HepG2 (cell line): ENCODE data around the gene ZG16. TPM values are rescaled to one million over a fixed set of nuclear protein-coding genes. Genes with fewer than 3 reads are reported as not detected.

Experiments
- CC2D1A ChIP-seq: sonication (generic); formaldehyde crosslinking; IDR thresholded peaks from 2 replicates; pipeline ENCODE4 v1.8.1; 2023; ENCODE audit warnings: mild to moderate bottlenecking, missing genetic modification reagents
- EEA1 ChIP-seq: sonication (generic); formaldehyde crosslinking; IDR thresholded peaks from 2 replicates; pipeline ENCODE4 v1.5.1; 2020; ENCODE audit warnings: mild to moderate bottlenecking, missing genetic modification reagents, borderline replicate concordance
- FOXC1 ChIP-seq: sonication (generic); formaldehyde crosslinking; IDR thresholded peaks from 2 replicates; pipeline ENCODE4 v1.8.0; 2022; ENCODE audit warnings: mild to moderate bottlenecking, missing genetic modification reagents, borderline replicate concordance
- HDAC2 ChIP-seq: sonication (generic); formaldehyde crosslinking; IDR thresholded peaks from 2 replicates; pipeline ENCODE4 v1.4.0; 2020; ENCODE audit warnings: missing genetic modification reagents
- KLF12 ChIP-seq: sonication (generic); formaldehyde crosslinking; IDR thresholded peaks from 2 replicates; pipeline ENCODE4 v1.4.0; 2020; ENCODE audit warnings: missing genetic modification reagents, borderline replicate concordance
- KLF16 ChIP-seq, 2 experiments: sonication (generic) in 1 of 2; formaldehyde crosslinking in 1 of 2; IDR thresholded peaks; 2 replicates each; pipeline versions ENCODE4 v1.6.1 to v1.8.0; 2016 to 2023; ENCODE audit warnings: missing genetic modification reagents in 2 of 2, missing compliant biosample characterization in 1 of 2
- MTF1 ChIP-seq: sonication (generic); formaldehyde crosslinking; IDR thresholded peaks from 2 replicates; pipeline ENCODE4 v1.5.0; 2020; ENCODE audit warnings: missing genetic modification reagents
- NR2F6 ChIP-seq, 2 experiments: IDR thresholded peaks; 2 replicates each; pipeline ENCODE4 v1.6.1; 2016; ENCODE audit warnings: antibody characterized with exemption in 1 of 2, mild to moderate bottlenecking in 1 of 2
- POLR2A ChIP-seq, 2 experiments: IDR thresholded peaks; 2 replicates each; pipeline ENCODE4 v1.6.1; 2011; ENCODE audit warnings: low read depth in 2 of 2, low read length in 2 of 2, mild to moderate bottlenecking in 1 of 2, moderate library complexity in 1 of 2; ENCODE audit not compliant: insufficient read depth in 1 of 2
- SMC3 ChIP-seq: IDR thresholded peaks from 2 replicates; pipeline ENCODE4 v1.6.1; 2011; ENCODE audit warnings: low read length, improper control_type of control experiment
- YEATS4 ChIP-seq: sonication (generic); formaldehyde crosslinking; IDR thresholded peaks from 2 replicates; pipeline ENCODE4 v1.4.0; 2020; ENCODE audit warnings: missing genetic modification reagents, borderline replicate concordance
- ZMYM3 ChIP-seq: sonication (generic); formaldehyde crosslinking; IDR thresholded peaks from 2 replicates; pipeline ENCODE4 v1.5.1; 2020; ENCODE audit warnings: mild to moderate bottlenecking, missing genetic modification reagents
- ZNF124 ChIP-seq: sonication (generic); formaldehyde crosslinking; IDR thresholded peaks from 2 replicates; pipeline ENCODE4 v1.4.0; 2020; ENCODE audit warnings: missing genetic modification reagents
- ZNF136 ChIP-seq: sonication (generic); formaldehyde crosslinking; IDR thresholded peaks from 2 replicates; pipeline ENCODE4 v1.8.1; 2022; ENCODE audit warnings: low read depth, mild to moderate bottlenecking, moderate library complexity, missing genetic modification reagents
- ZNF746 ChIP-seq: sonication (generic); formaldehyde crosslinking; IDR thresholded peaks from 2 replicates; pipeline ENCODE4 v1.8.0; 2022; ENCODE audit warnings: mild to moderate bottlenecking, missing genetic modification reagents
- polyA plus RNA-seq, 8 experiments: library from polyadenylated mRNA; depleted of rRNA in 3 of 8; stranded (reverse) in 7 of 8; unstranded in 1 of 8; fragments of >200 nt; fragmentation: Illumina TruSeq in 4 of 8; extraction: Trizol in 4 of 8; gene quantifications; 2 replicates each; pipeline versions ENCODE4 v1.2.1 to v1.2.3, GENCODE V29; 2011 to 2016; ENCODE audit warnings: low read depth in 4 of 8, missing spikeins in 1 of 8, mixed read lengths in 1 of 8; ENCODE audit not compliant: insufficient read depth in 1 of 8
- total RNA-seq, 5 experiments: library from RNA; depleted of rRNA; stranded (reverse); fragments of >200 nt; fragmentation: Illumina TruSeq; extraction: Trizol; gene quantifications; 2 replicates each; pipeline ENCODE4 v1.2.3, GENCODE V29; 2016; ENCODE audit warnings: low read depth in 1 of 5
- TF ChIP-seq, protein P1 (sequence below): sonication (generic); formaldehyde crosslinking; IDR thresholded peaks from one replicate; pipeline ENCODE4 v1.5.1; 2020; ENCODE audit warnings: mild to moderate bottlenecking, missing genetic modification reagents; ENCODE audit errors: not compliant biosample characterization
- TF ChIP-seq, protein P2 (sequence below): sonication (generic); formaldehyde crosslinking; conservative IDR thresholded peaks from 2 replicates; pipeline ENCODE4 v1.4.0; 2020; ENCODE audit warnings: mild to moderate bottlenecking, missing genetic modification reagents, moderate library complexity
- TF ChIP-seq, protein P3 (sequence below): sonication (generic); formaldehyde crosslinking; IDR thresholded peaks from 2 replicates; pipeline ENCODE4 v1.5.0; 2020; ENCODE audit warnings: mild to moderate bottlenecking, missing genetic modification reagents, moderate library complexity

ZG16 gene
- total and polyA plus RNA-seq, 2 of the 13 experiments (the other 11 are each of a cell fraction or from before 2014, with no cell fraction given) = 0.04 to 0.07 TPM

DNA sequence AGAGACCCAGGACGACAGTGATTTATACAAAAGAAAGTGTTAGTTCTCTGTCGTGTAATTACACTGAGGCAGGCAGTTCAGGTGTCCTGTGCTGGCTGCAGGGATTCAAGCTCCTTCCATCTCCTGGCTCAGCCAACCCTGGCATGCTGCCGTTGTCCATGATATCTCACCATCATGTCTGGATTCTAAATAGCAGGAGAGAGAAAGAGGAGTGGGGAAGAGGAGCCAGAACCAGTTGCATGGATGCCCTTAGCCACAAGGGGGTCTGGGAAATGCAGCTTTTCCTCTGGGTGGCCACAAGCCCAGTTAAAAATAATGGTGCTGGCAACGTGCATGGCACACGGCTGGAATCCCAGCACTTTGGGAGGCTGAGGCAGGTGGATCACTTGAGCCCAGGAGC, 41.9 kb upstream of the ZG16 start (continued):
- TF ChIP-seq, protein P1, sequence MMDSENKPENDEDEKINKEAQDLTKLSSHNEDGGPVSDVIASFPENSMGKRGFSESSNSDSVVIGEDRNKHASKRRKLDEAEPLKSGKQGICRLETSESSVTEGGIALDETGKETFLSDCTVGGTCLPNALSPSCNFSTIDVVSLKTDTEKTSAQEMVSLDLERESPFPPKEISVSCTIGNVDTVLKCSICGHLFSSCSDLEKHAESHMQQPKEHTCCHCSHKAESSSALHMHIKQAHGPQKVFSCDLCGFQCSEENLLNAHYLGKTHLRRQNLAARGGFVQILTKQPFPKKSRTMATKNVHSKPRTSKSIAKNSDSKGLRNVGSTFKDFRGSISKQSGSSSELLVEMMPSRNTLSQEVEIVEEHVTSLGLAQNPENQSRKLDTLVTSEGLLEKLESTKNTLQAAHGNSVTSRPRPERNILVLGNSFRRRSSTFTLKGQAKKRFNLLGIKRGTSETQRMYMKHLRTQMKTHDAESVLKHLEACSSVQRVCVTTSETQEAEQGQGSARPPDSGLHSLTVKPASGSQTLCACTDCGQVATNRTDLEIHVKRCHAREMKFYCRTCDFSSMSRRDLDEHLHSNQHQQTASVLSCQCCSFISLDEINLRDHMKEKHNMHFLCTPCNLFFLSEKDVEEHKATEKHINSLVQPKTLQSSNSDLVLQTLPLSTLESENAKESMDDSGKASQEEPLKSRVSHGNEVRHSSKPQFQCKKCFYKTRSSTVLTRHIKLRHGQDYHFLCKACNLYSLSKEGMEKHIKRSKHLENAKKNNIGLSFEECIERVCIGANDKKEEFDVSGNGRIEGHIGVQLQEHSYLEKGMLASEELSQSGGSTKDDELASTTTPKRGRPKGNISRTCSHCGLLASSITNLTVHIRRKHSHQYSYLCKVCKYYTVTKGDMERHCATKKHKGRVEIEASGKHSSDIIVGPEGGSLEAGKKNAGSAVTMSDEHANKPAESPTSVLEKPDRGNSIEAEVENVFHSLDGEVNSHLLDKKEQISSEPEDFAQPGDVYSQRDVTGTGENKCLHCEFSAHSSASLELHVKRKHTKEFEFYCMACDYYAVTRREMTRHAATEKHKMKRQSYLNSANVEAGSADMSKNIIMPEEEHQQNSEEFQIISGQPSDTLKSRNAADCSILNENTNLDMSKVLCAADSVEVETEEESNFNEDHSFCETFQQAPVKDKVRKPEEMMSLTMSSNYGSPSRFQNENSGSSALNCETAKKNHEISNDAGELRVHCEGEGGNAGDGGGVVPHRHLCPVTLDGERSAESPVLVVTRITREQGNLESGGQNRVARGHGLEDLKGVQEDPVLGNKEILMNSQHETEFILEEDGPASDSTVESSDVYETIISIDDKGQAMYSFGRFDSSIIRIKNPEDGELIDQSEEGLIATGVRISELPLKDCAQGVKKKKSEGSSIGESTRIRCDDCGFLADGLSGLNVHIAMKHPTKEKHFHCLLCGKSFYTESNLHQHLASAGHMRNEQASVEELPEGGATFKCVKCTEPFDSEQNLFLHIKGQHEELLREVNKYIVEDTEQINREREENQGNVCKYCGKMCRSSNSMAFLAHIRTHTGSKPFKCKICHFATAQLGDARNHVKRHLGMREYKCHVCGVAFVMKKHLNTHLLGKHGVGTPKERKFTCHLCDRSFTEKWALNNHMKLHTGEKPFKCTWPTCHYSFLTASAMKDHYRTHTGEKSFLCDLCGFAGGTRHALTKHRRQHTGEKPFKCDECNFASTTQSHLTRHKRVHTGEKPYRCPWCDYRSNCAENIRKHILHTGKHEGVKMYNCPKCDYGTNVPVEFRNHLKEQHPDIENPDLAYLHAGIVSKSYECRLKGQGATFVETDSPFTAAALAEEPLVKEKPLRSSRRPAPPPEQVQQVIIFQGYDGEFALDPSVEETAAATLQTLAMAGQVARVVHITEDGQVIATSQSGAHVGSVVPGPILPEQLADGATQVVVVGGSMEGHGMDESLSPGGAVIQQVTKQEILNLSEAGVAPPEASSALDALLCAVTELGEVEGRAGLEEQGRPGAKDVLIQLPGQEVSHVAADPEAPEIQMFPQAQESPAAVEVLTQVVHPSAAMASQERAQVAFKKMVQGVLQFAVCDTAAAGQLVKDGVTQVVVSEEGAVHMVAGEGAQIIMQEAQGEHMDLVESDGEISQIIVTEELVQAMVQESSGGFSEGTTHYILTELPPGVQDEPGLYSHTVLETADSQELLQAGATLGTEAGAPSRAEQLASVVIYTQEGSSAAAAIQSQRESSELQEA (CRISPR knock-in tag) = no peak
- 0 out of 2 replicates have a peak, but pooled peaks have one; percentile 51 for TF ChIP-seq FOXC1 (CRISPR knock-in tag)
- TF ChIP-seq POLR2A (IDR thresholded peaks at IDR 0.05; ENCODE audit: insufficient read depth in 1 of 2, low read depth in 2 of 2, low read length in 2 of 2) = no peak
- no peak for TF ChIP-seq MTF1 (CRISPR knock-in tag)
- no peak for TF ChIP-seq KLF12 (CRISPR knock-in tag)
- TF ChIP-seq SMC3 = peak; percentile 64; the same call in 1 of the 2 replicates
- TF ChIP-seq NR2F6 (IDR thresholded peaks at IDR 0.05) = no peak
- TF ChIP-seq NR2F6 (CRISPR knock-in tag; IDR thresholded peaks at IDR 0.05) = 0 out of 2 replicates have a peak, but pooled peaks have one; percentile 23
- TF ChIP-seq YEATS4 (CRISPR knock-in tag) = no peak
- TF ChIP-seq CC2D1A (CRISPR knock-in tag) = no peak
- TF ChIP-seq EEA1 (CRISPR knock-in tag) = no peak
- no peak for TF ChIP-seq ZNF124
- TF ChIP-seq, protein P2, sequence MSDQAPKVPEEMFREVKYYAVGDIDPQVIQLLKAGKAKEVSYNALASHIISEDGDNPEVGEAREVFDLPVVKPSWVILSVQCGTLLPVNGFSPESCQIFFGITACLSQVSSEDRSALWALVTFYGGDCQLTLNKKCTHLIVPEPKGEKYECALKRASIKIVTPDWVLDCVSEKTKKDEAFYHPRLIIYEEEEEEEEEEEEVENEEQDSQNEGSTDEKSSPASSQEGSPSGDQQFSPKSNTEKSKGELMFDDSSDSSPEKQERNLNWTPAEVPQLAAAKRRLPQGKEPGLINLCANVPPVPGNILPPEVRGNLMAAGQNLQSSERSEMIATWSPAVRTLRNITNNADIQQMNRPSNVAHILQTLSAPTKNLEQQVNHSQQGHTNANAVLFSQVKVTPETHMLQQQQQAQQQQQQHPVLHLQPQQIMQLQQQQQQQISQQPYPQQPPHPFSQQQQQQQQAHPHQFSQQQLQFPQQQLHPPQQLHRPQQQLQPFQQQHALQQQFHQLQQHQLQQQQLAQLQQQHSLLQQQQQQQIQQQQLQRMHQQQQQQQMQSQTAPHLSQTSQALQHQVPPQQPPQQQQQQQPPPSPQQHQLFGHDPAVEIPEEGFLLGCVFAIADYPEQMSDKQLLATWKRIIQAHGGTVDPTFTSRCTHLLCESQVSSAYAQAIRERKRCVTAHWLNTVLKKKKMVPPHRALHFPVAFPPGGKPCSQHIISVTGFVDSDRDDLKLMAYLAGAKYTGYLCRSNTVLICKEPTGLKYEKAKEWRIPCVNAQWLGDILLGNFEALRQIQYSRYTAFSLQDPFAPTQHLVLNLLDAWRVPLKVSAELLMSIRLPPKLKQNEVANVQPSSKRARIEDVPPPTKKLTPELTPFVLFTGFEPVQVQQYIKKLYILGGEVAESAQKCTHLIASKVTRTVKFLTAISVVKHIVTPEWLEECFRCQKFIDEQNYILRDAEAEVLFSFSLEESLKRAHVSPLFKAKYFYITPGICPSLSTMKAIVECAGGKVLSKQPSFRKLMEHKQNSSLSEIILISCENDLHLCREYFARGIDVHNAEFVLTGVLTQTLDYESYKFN (CRISPR knock-in tag) = no peak
- TF ChIP-seq KLF16 (CRISPR knock-in tag; IDR thresholded peaks at IDR 0.05) = no peak
- TF ChIP-seq ZMYM3 (CRISPR knock-in tag) = peak; percentile 50
- TF ChIP-seq HDAC2 (CRISPR knock-in tag) = peak; percentile 46; the same call in 1 of the 2 replicates
- no peak for TF ChIP-seq ZNF136 (CRISPR knock-in tag)
- no peak for TF ChIP-seq ZNF746 (CRISPR knock-in tag)
- TF ChIP-seq, protein P3, sequence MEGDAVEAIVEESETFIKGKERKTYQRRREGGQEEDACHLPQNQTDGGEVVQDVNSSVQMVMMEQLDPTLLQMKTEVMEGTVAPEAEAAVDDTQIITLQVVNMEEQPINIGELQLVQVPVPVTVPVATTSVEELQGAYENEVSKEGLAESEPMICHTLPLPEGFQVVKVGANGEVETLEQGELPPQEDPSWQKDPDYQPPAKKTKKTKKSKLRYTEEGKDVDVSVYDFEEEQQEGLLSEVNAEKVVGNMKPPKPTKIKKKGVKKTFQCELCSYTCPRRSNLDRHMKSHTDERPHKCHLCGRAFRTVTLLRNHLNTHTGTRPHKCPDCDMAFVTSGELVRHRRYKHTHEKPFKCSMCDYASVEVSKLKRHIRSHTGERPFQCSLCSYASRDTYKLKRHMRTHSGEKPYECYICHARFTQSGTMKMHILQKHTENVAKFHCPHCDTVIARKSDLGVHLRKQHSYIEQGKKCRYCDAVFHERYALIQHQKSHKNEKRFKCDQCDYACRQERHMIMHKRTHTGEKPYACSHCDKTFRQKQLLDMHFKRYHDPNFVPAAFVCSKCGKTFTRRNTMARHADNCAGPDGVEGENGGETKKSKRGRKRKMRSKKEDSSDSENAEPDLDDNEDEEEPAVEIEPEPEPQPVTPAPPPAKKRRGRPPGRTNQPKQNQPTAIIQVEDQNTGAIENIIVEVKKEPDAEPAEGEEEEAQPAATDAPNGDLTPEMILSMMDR (CRISPR knock-in tag) = peak; percentile 56
